GM12878 (cell line): ENCODE measurements around the gene GAL3ST2. TPM values are rescaled to one million over a fixed set of nuclear protein-coding genes. Genes with fewer than 3 reads are reported as not detected.

Source experiments
- ATAC-seq: fragments of 200-7000 bp; cut with Tn5 transposase; 3 replicates; pipeline ENCODE4 v1.9.1; 2020; ENCODE audit warnings: mild to moderate bottlenecking, moderate library complexity
- BruUV-seq: library from RNA; stranded (reverse); fragments of 400-500 nt; replicated peaks from 2 replicates; lab custom pipeline; 2021; lab: Mats Ljungman, UMichigan
- CTCF ChIA-PET: fragments of 300-600 bp; sonication (Branson Sonifier 250); formaldehyde crosslinking; extraction: SDS; loops from one replicate; lab custom pipeline; 2021; ENCODE audit warnings: inconsistent platforms; lab: Yijun Ruan, JAX
- POLR2A ChIA-PET: fragments of 350-600 bp; formaldehyde crosslinking; extraction: SDS; loops from one replicate; lab custom pipeline; 2021; ENCODE audit warnings: inconsistent platforms; lab: Charles Lee
- RAD21 ChIA-PET: fragments of 300-600 bp; sonication (Branson Sonifier 250); formaldehyde crosslinking; loops from one replicate; lab custom pipeline; 2023; ENCODE audit warnings: antibody characterized with exemption; ENCODE audit not compliant: unreplicated experiment; lab: Charles Lee
- SMC1A ChIA-PET: fragments of 300-600 bp; sonication (Branson Sonifier 250); formaldehyde crosslinking; loops from one replicate; lab custom pipeline; 2023; ENCODE audit not compliant: unreplicated experiment, uncharacterized antibody; lab: Charles Lee
- DNase-seq: peaks from one replicate; pipeline ENCODE4 v3.0.0-alpha.2; 2011; ENCODE audit warnings: low read depth, low spot score
- FAIRE-seq: peaks from 3 replicates; lab custom pipeline; 2011; peaks lifted over from hg19 to GRCh38; lab: Jason Lieb, UNC
- H2AFZ ChIP-seq: 2 replicates; pipeline ENCODE4 v1.6.0; 2011; ENCODE audit warnings: low read depth, low read length, control low read depth; ENCODE audit not compliant: control insufficient read depth
- H3K27ac ChIP-seq: 2 replicates; pipeline ENCODE4 v1.5.1; 2011; ENCODE audit warnings: control low read depth; ENCODE audit not compliant: control insufficient read depth, insufficient read depth
- H3K27me3 ChIP-seq, 2 experiments: replicated peaks in 1 of 2; 2 replicates each; pipeline versions ENCODE4 v1.6.0 to v1.6.1; 2011; ENCODE audit warnings: low read length in 1 of 2; ENCODE audit not compliant: control insufficient read depth in 2 of 2, insufficient read depth in 2 of 2
- H3K36me3 ChIP-seq, 2 experiments: 2 replicates each; pipeline ENCODE4 v1.5.1; 2011; ENCODE audit warnings: low read length in 1 of 2; ENCODE audit not compliant: control insufficient read depth in 2 of 2, insufficient read depth in 2 of 2
- H3K4me1 ChIP-seq: 2 replicates; pipeline ENCODE4 v1.6.1; 2011; ENCODE audit warnings: mild to moderate bottlenecking, low read length, moderate library complexity, mixed read lengths; ENCODE audit not compliant: control insufficient read depth, insufficient read depth
- H3K4me2 ChIP-seq: 2 replicates; pipeline ENCODE4 v1.6.0; 2011; ENCODE audit warnings: control low read depth; ENCODE audit not compliant: control insufficient read depth, insufficient read depth
- H3K4me3 ChIP-seq: fragments of 200-600 bp; sonication (generic); 2 replicates; pipeline ENCODE4 v1.5.1; 2016
- H3K79me2 ChIP-seq: 2 replicates; pipeline ENCODE4 v1.6.0; 2011; ENCODE audit warnings: low read length; ENCODE audit not compliant: control insufficient read depth, insufficient read depth
- H3K9ac ChIP-seq: 2 replicates; pipeline ENCODE4 v1.8.0; 2011; ENCODE audit warnings: low read length, control low read depth, mixed read lengths; ENCODE audit not compliant: control insufficient read depth, insufficient read depth
- H3K9me3 ChIP-seq: replicated peaks from 3 replicates; pipeline ENCODE4 v1.5.1; 2011; ENCODE audit warnings: mild to moderate bottlenecking, low read length; ENCODE audit not compliant: control insufficient read depth, insufficient read depth
- H4K20me1 ChIP-seq: 2 replicates; pipeline ENCODE4 v1.6.0; 2011; ENCODE audit not compliant: control insufficient read depth, insufficient read depth
- CBX3 ChIP-seq: fragments of 200-600 bp; sonication (generic); IDR thresholded peaks from 2 replicates; pipeline ENCODE4 v1.6.1; 2016; ENCODE audit warnings: low read depth, borderline replicate concordance
- CHD1 ChIP-seq: IDR thresholded peaks from 2 replicates; pipeline ENCODE4 v1.6.1; 2012; ENCODE audit warnings: low read depth, low read length, improper control_type of control experiment
- CHD2 ChIP-seq: IDR thresholded peaks from 2 replicates; pipeline ENCODE4 v1.6.1; 2011; ENCODE audit warnings: low read depth, low read length, improper control_type of control experiment, borderline replicate concordance
- CHD4 ChIP-seq: fragments of 200-600 bp; sonication (generic); IDR thresholded peaks from 2 replicates; pipeline ENCODE4 v1.6.1; 2016; ENCODE audit warnings: mild to moderate bottlenecking
- GABPA ChIP-seq: IDR thresholded peaks from 2 replicates; pipeline ENCODE4 v1.6.1; 2014; ENCODE audit warnings: antibody characterized with exemption, low read depth, mild to moderate bottlenecking, inconsistent platforms
- MEF2A ChIP-seq: IDR thresholded peaks from 2 replicates; pipeline ENCODE4 v1.6.1; 2011; ENCODE audit warnings: low read depth, mild to moderate bottlenecking, low read length, moderate library complexity; ENCODE audit not compliant: insufficient read depth
- NR2F1 ChIP-seq: fragments of 450-650 bp; conservative IDR thresholded peaks from 2 replicates; pipeline ENCODE4 v1.6.1; 2017; ENCODE audit warnings: mild to moderate bottlenecking
- NRF1 ChIP-seq: conservative IDR thresholded peaks from 2 replicates; pipeline ENCODE4 v1.6.1; 2011; ENCODE audit warnings: mild to moderate bottlenecking, low read depth, low read length, improper control_type of control experiment
- PAX8 ChIP-seq: fragments of 450-650 bp; IDR thresholded peaks from 2 replicates; pipeline ENCODE4 v1.6.1; 2017; ENCODE audit warnings: mild to moderate bottlenecking, moderate library complexity
- POU2F2 ChIP-seq: IDR thresholded peaks from 3 replicates; pipeline ENCODE4 v1.6.1; 2011; ENCODE audit warnings: low read depth, mild to moderate bottlenecking, low read length, borderline replicate concordance
- SIX5 ChIP-seq: IDR thresholded peaks from 2 replicates; pipeline ENCODE4 v1.6.1; 2011; ENCODE audit warnings: mild to moderate bottlenecking, low read depth, low read length, moderate library complexity; ENCODE audit not compliant: severe bottlenecking
- TCF7 ChIP-seq: IDR thresholded peaks from 2 replicates; pipeline ENCODE4 v1.6.1; 2014; ENCODE audit warnings: antibody characterized with exemption, borderline replicate concordance
- YBX1 ChIP-seq: fragments of 450-650 bp; IDR thresholded peaks from 2 replicates; pipeline ENCODE4 v1.6.1; 2016; ENCODE audit warnings: antibody characterized with exemption
- ZNF24 ChIP-seq: fragments of 450-650 bp; IDR thresholded peaks from 2 replicates; pipeline ENCODE4 v1.6.1; 2017; ENCODE audit warnings: antibody characterized with exemption, mild to moderate bottlenecking
- WGBS: methylation state at CpG from one replicate; pipeline ENCODE4 v1.1.6; 2016; ENCODE audit warnings: low lambda C conversion rate; ENCODE audit not compliant: insufficient replicate concordance, insufficient coverage; ENCODE audit errors: missing lambda C conversion rate; 5-methylcytosine and 5-hydroxymethylcytosine counted together
- in situ Hi-C: fragments of 300-500 bp; cut with MboI; formaldehyde crosslinking; loops from 9 replicates; pipeline ENCODE4 v1.14.3; 2018; ENCODE audit warnings: mixed read lengths
- intact Hi-C: fragments of 100-400 bp; cut with micrococcal nuclease; formaldehyde crosslinking; loops from one replicate; pipeline ENCODE4 v1.14.2; 2022; ENCODE audit not compliant: unreplicated experiment
- polyA plus RNA-seq, 11 experiments: library from polyadenylated mRNA; depleted of rRNA in 4 of 11; unstranded in 6 of 11; stranded (reverse) in 5 of 11; fragments of >200 nt; fragmentation: Nextera tagmentation in 4 of 11; fragmentation: Illumina TruSeq in 1 of 11; extraction: Ambion mirVana in 4 of 11; extraction: Trizol in 1 of 11; gene quantifications; 1 replicate in 1 of 11; 2 replicates in 10 of 11; pipeline versions ENCODE4 v1.2.1 to v1.2.3, GENCODE V29; 2011 to 2016; ENCODE audit warnings: inconsistent platforms in 2 of 11, missing spikeins in 2 of 11, low read depth in 1 of 11
- total RNA-seq, 4 experiments: library from RNA; depleted of rRNA in 3 of 4; stranded (reverse); fragments of >200 nt in 3 of 4; fragmentation: Illumina TruSeq in 1 of 4; extraction: Trizol in 1 of 4; gene quantifications; 2 replicates each; pipeline versions ENCODE4 v1.2.1 to v1.2.3, GENCODE V29; 2013 to 2021
- TF ChIP-seq, protein P1 (sequence below): fragments of 450-650 bp; IDR thresholded peaks from 2 replicates; pipeline ENCODE4 v1.6.1; 2017; ENCODE audit warnings: mild to moderate bottlenecking, moderate library complexity
- TF ChIP-seq, protein P2 (sequence below): fragments of 450-650 bp; conservative IDR thresholded peaks from 2 replicates; pipeline ENCODE4 v1.6.1; 2017; ENCODE audit warnings: mild to moderate bottlenecking, moderate library complexity

GAL3ST2 gene
- total and polyA plus RNA-seq, 10 of the 15 experiments (the other 5 are each of a cell fraction or from before 2014, with no cell fraction given): 0.09 to 0.36 (median 0.11) TPM; not detected in 7

- TF ChIP-seq CHD4 (no peak), GABPA (no peak), ZNF24 (no peak), CBX3 (no peak), MEF2A (no peak), SIX5 (no peak), CHD1 (no peak), NR2F1 (no peak), PAX8 (no peak), TCF7 (no peak), POU2F2 (no peak), YBX1 (no peak), CHD2 (no peak), NRF1 (no peak)
- TF ChIP-seq, protein P1, sequence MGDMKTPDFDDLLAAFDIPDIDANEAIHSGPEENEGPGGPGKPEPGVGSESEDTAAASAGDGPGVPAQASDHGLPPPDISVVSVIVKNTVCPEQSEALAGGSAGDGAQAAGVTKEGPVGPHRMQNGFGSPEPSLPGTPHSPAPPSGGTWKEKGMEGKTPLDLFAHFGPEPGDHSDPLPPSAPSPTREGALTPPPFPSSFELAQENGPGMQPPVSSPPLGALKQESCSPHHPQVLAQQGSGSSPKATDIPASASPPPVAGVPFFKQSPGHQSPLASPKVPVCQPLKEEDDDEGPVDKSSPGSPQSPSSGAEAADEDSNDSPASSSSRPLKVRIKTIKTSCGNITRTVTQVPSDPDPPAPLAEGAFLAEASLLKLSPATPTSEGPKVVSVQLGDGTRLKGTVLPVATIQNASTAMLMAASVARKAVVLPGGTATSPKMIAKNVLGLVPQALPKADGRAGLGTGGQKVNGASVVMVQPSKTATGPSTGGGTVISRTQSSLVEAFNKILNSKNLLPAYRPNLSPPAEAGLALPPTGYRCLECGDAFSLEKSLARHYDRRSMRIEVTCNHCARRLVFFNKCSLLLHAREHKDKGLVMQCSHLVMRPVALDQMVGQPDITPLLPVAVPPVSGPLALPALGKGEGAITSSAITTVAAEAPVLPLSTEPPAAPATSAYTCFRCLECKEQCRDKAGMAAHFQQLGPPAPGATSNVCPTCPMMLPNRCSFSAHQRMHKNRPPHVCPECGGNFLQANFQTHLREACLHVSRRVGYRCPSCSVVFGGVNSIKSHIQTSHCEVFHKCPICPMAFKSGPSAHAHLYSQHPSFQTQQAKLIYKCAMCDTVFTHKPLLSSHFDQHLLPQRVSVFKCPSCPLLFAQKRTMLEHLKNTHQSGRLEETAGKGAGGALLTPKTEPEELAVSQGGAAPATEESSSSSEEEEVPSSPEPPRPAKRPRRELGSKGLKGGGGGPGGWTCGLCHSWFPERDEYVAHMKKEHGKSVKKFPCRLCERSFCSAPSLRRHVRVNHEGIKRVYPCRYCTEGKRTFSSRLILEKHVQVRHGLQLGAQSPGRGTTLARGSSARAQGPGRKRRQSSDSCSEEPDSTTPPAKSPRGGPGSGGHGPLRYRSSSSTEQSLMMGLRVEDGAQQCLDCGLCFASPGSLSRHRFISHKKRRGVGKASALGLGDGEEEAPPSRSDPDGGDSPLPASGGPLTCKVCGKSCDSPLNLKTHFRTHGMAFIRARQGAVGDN: no peak
- TF ChIP-seq, protein P2, sequence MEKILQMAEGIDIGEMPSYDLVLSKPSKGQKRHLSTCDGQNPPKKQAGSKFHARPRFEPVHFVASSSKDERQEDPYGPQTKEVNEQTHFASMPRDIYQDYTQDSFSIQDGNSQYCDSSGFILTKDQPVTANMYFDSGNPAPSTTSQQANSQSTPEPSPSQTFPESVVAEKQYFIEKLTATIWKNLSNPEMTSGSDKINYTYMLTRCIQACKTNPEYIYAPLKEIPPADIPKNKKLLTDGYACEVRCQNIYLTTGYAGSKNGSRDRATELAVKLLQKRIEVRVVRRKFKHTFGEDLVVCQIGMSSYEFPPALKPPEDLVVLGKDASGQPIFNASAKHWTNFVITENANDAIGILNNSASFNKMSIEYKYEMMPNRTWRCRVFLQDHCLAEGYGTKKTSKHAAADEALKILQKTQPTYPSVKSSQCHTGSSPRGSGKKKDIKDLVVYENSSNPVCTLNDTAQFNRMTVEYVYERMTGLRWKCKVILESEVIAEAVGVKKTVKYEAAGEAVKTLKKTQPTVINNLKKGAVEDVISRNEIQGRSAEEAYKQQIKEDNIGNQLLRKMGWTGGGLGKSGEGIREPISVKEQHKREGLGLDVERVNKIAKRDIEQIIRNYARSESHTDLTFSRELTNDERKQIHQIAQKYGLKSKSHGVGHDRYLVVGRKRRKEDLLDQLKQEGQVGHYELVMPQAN: no peak
- 47% methylated on average over 13 of the region's 13 CpGs for WGBS
- no peak overlapping the region for H3K4me3 ChIP-seq
- H3K4me1 ChIP-seq: peaks cover 1% of the 10 kb centered on the region; the same call in 1 of the 2 replicates
- in situ Hi-C loops: no loop called here
- ChIA-PET POLR2A (interaction anchor here (0.6 to 0.9 kb wide), 3 partner anchors 32 to 184 kb away, joined by 3 to 7 read pairs (median 3); no protein-coding TSS in a partner anchor), SMC1A (interaction anchor here (1.4 to 2.1 kb wide), 2 partner anchors 17 to 49 kb away, joined by 3 to 4 read pairs; no protein-coding TSS in a partner anchor), RAD21 (no interaction called here), CTCF (interaction anchor here (1.1 kb wide), 1 partner anchor 21 kb away, joined by 7 read pairs; the partner anchor contains the start of gene PDCD1)
- H3K36me3 ChIP-seq: no peaks in the 10 kb centered on the region
- no peak for DNase-seq
- no peaks in the 10 kb centered on the region; the same call in 2 of the 3 replicates for H3K9me3 ChIP-seq
- no peak for FAIRE-seq
- no peak for ATAC-seq
- no TSS peak for BruUV-seq
- H3K27me3 ChIP-seq: 0 out of 4 replicates have a peak, but pooled peaks cover 0 to 1% of the 10 kb centered on the region in 2 experiments
- H4K20me1 ChIP-seq: no peaks in the 10 kb centered on the region
- H3K79me2 ChIP-seq: no peaks in the 10 kb centered on the region
- H2AFZ ChIP-seq: no peak overlapping the region
- no peak overlapping the region for H3K9ac ChIP-seq
- no peak overlapping the region for H3K27ac ChIP-seq
- intact Hi-C loops: no loop called here
- no peak overlapping the region for H3K4me2 ChIP-seq
These were observed 60.8 kb downstream of the GAL3ST2 start for GRCh38 chr2:241837197-241837965.
